ENCODE data around the gene TMEM98.

GRCh38 chr17:32940706-32941390, 12.9 kb downstream of the TMEM98 start:
- no peak for TF ChIP-seq CTCF (IDR thresholded peaks at IDR 0.05; ENCODE audit: insufficient read depth, low read length, poor library complexity, severe bottlenecking)
- TF ChIP-seq EZH2phosphoT487 (conservative IDR thresholded peaks at IDR 0.05; ENCODE audit: low read length): no peak
